Frontal cortex (tissue), 4 donors: ENCODE results near the gene SLCO1B1. TPM values are rescaled to one million over a fixed set of nuclear protein-coding genes. Genes with fewer than 3 reads are reported as not detected.
"Not testable (repeated sequence)": the region's sequence is repeated elsewhere in the genome, so short reads cannot be mapped to it uniquely, and the experiment has no call there.

Experiments used
- DNase-seq, 2 donors: peaks; one replicate each; pipeline ENCODE4 v3.0.0; 2012; ENCODE audit warnings: low spot score in 2 of 2
- FAIRE-seq: peaks from 2 replicates; lab custom pipeline; 2012; peaks lifted over from hg19 to GRCh38; lab: Jason Lieb, UNC
- total RNA-seq: library from RNA; depleted of rRNA; stranded (reverse); fragments of >200 nt; gene quantifications from one replicate; pipeline ENCODE4 v1.2.3, GENCODE V29; 2014
- donor health status: control.
- donor health status: control.
- donor health status: control.

The SLCO1B1 gene
- not detected for total RNA-seq

GRCh38 chr12:21130998-21131397 lies at the start of gene SLCO1B1:
TSS of gene SLCO1B1 (plus strand) at chr12:21131194. CDS start at chr12:21141575, 10,381 bp downstream.
- no peak for FAIRE-seq

GRCh38 chr12:21084753-21085152 lies 46.2 kb upstream of the SLCO1B1 start:
- not testable (repeated sequence) for DNase-seq, FAIRE-seq

More at GRCh38 chr12:21130998-21131397, at the start of gene SLCO1B1:
- no peak for DNase-seq

GRCh38 chr12:21111732-21112131 lies 19.3 kb upstream of the SLCO1B1 start:
- FAIRE-seq (no peak), DNase-seq (no peak)

GRCh38 chr12:21113266-21113665 lies 17.7 kb upstream of the SLCO1B1 start:
- FAIRE-seq: no peak

GRCh38 chr12:21117995-21118394 lies 13.0 kb upstream of the SLCO1B1 start:
- DNase-seq: no peak
- no peak for FAIRE-seq

More at GRCh38 chr12:21113266-21113665, 17.7 kb upstream of the SLCO1B1 start:
- DNase-seq: no peak

- no peak for FAIRE-seq
- DNase-seq: no peak
Observed at GRCh38 chr12:21118760-21119159, 12.2 kb upstream of the SLCO1B1 start.

GRCh38 chr12:21129351-21129750 lies 1.6 kb upstream of the SLCO1B1 start:
- FAIRE-seq: no peak
- DNase-seq: no peak

- DNase-seq (no peak), FAIRE-seq (no peak)
Observed at GRCh38 chr12:21129906-21130305, 1.1 kb upstream of the SLCO1B1 start.

- not testable (repeated sequence) for DNase-seq, FAIRE-seq
Observed at GRCh38 chr12:21137318-21137999, 6.5 kb downstream of the SLCO1B1 start.

GRCh38 chr12:21138016-21138415 lies 7.0 kb downstream of the SLCO1B1 start:
- DNase-seq (no peak), FAIRE-seq (no peak)

GRCh38 chr12:21144309-21144708 lies 13.3 kb downstream of the SLCO1B1 start:
- DNase-seq: no peak
- FAIRE-seq: no peak

GRCh38 chr12:21149861-21150260 lies 18.9 kb downstream of the SLCO1B1 start:
- DNase-seq, FAIRE-seq: not testable (repeated sequence)

- DNase-seq: no peak
- no peak for FAIRE-seq
Observed at GRCh38 chr12:21151184-21151583, 20.2 kb downstream of the SLCO1B1 start.

GRCh38 chr12:21155522-21156351 lies 24.7 kb downstream of the SLCO1B1 start:
- no peak for DNase-seq
- FAIRE-seq: no peak

- DNase-seq: no peak
- no peak for FAIRE-seq
Observed at GRCh38 chr12:21165048-21165447, 34.1 kb downstream of the SLCO1B1 start.

- DNase-seq (no peak), FAIRE-seq (no peak)
Observed at GRCh38 chr12:21169878-21170472, 39.0 kb downstream of the SLCO1B1 start.

- no peak for FAIRE-seq
- DNase-seq: no peak
Observed at GRCh38 chr12:21172079-21172478, 41.1 kb downstream of the SLCO1B1 start.

- no peak for DNase-seq
- FAIRE-seq: no peak
Observed at GRCh38 chr12:21183721-21184275, 52.8 kb downstream of the SLCO1B1 start.

GRCh38 chr12:21190016-21190415 lies 59.0 kb downstream of the SLCO1B1 start:
- FAIRE-seq (no peak), DNase-seq (no peak)

- not testable (repeated sequence) for DNase-seq, FAIRE-seq
Observed at GRCh38 chr12:21214433-21214832, 83.4 kb downstream of the SLCO1B1 start.
